Hepatic stellate cell (primary cell): ENCODE data around the gene TOMM7.

Experiments used
- DNase-seq: peaks from one replicate; pipeline ENCODE4 v3.0.0; 2011; ENCODE audit warnings: low spot score

TOMM7 gene

GRCh38 chr7:22822486-22823141 lies at the start of gene TOMM7:
Gene TOMM7 (minus strand): TSS chr7:22822849. CDS start chr7:22822779, 70 bp downstream.
- peak; percentile 95 for DNase-seq

- DNase-seq, result no peak
These were observed 49.6 kb upstream of the TOMM7 start for GRCh38 chr7:22872096-22872807.

GRCh38 chr7:22871661-22872060 lies 49.0 kb upstream of the TOMM7 start:
- DNase-seq, result no peak

- DNase-seq, result no peak
These were observed 45.9 kb upstream of the TOMM7 start for GRCh38 chr7:22868509-22868908.

GRCh38 chr7:22867589-22867988 lies 44.9 kb upstream of the TOMM7 start:
- DNase-seq, result no peak

- DNase-seq, result peak; percentile 49
These were observed 44.4 kb upstream of the TOMM7 start for GRCh38 chr7:22867003-22867402.

GRCh38 chr7:22865602-22865960 lies 42.9 kb upstream of the TOMM7 start:
- no peak for DNase-seq

- DNase-seq, result no peak
These were observed 42.4 kb upstream of the TOMM7 start for GRCh38 chr7:22864855-22865601.

- peak; percentile 33 for DNase-seq
These were observed 41.7 kb upstream of the TOMM7 start for GRCh38 chr7:22864301-22864700.

- DNase-seq, result no peak
These were observed 40.7 kb upstream of the TOMM7 start for GRCh38 chr7:22863156-22863899.

GRCh38 chr7:22861576-22861975 lies 38.9 kb upstream of the TOMM7 start:
- no peak for DNase-seq

GRCh38 chr7:22860784-22861482 lies 38.3 kb upstream of the TOMM7 start:
- DNase-seq, result no peak

- no peak for DNase-seq
These were observed 37.7 kb upstream of the TOMM7 start for GRCh38 chr7:22860337-22860736.

- DNase-seq, result no peak
These were observed 37.1 kb upstream of the TOMM7 start for GRCh38 chr7:22859641-22860290.

- DNase-seq, result peak; percentile 90
These were observed 36.3 kb upstream of the TOMM7 start for GRCh38 chr7:22858640-22859561.

- DNase-seq, result no peak
These were observed 35.6 kb upstream of the TOMM7 start for GRCh38 chr7:22858274-22858639.

GRCh38 chr7:22856416-22856815 lies 33.8 kb upstream of the TOMM7 start:
- DNase-seq, result no peak

GRCh38 chr7:22855049-22855392 lies 32.4 kb upstream of the TOMM7 start:
- no peak for DNase-seq

GRCh38 chr7:22854158-22855048 lies 31.8 kb upstream of the TOMM7 start:
- DNase-seq, result peak; percentile 93
